ENCODE measurements around the gene LRRTM4. TPM values are rescaled to one million over a fixed set of nuclear protein-coding genes. Genes with fewer than 3 reads are reported as not detected.

LRRTM4 gene
- total and polyA plus RNA-seq, 2 experiments from 2014 or later = not detected

- Histone ChIP-seq H3K4me2 (ENCODE audit: unreplicated experiment) (no peak overlapping the region), H3K27me3 (replicated peaks; ENCODE audit: insufficient read depth) (no peaks in the 10 kb centered on the region), H3K9me3 (ENCODE audit: low read depth) (no peaks in the 10 kb centered on the region), H3K79me2 (ENCODE audit: insufficient read depth) (no peaks in the 10 kb centered on the region), H3K9me2 (ENCODE audit: insufficient read depth) (no peaks in the 10 kb centered on the region), H3K36me3 (ENCODE audit: low read depth) (no peaks in the 10 kb centered on the region), H3K4me3 (no peak overlapping the region), H3K4me1 (ENCODE audit: insufficient read depth) (no peaks in the 10 kb centered on the region), H3F3A (ENCODE audit: insufficient read depth) (no peaks in the 10 kb centered on the region), H4K20me1 (ENCODE audit: insufficient read depth) (no peaks in the 10 kb centered on the region), H3K27ac (no peak overlapping the region), H2AFZ (no peak overlapping the region), H3K9ac (no peak overlapping the region)
- DNase-seq = no peak
- 2 to 3% methylated on average over 2 of the region's 2 CpGs for WGBS, 2 experiments (ENCODE audit: low coverage in 1 of 2, low lambda C conversion rate in 2 of 2, missing lambda C conversion rate in 2 of 2)
- in situ Hi-C loops (cut with MboI) = no loop called here
- TF ChIP-seq EZH2phosphoT487 (IDR thresholded peaks at IDR 0.05; ENCODE audit: insufficient read depth, low read depth) (no peak), EZH2 (IDR thresholded peaks at IDR 0.05; ENCODE audit: insufficient read depth, poor library complexity, severe bottlenecking) (no peak)
These were observed 556.4 kb downstream of the LRRTM4 start for GRCh38 chr2:76965772-76966171.

- peak; percentile 4 for DNase-seq
- H3K79me2 ChIP-seq (ENCODE audit: insufficient read depth) = no peaks in the 10 kb centered on the region
- H3K4me2 ChIP-seq (ENCODE audit: unreplicated experiment) = no peak overlapping the region
- no peaks in the 10 kb centered on the region for H3F3A ChIP-seq (ENCODE audit: insufficient read depth)
- no peaks in the 10 kb centered on the region for H3K9me3 ChIP-seq (ENCODE audit: low read depth)
- in situ Hi-C loops (cut with MboI) = no loop called here
- no peaks in the 10 kb centered on the region for H3K4me1 ChIP-seq (ENCODE audit: insufficient read depth)
- no peak overlapping the region for H3K4me3 ChIP-seq
- 12 to 23% methylated on average over 3 of the region's 3 CpGs for WGBS, 2 experiments (ENCODE audit: low coverage in 1 of 2, low lambda C conversion rate in 2 of 2, missing lambda C conversion rate in 2 of 2)
- no peaks in the 10 kb centered on the region for H3K27me3 ChIP-seq (replicated peaks; ENCODE audit: insufficient read depth)
- H3K9ac ChIP-seq = no peak overlapping the region
- H4K20me1 ChIP-seq (ENCODE audit: insufficient read depth) = no peaks in the 10 kb centered on the region
- no peak overlapping the region for H3K27ac ChIP-seq
- no peak for TF ChIP-seq EZH2phosphoT487 (IDR thresholded peaks at IDR 0.05; ENCODE audit: insufficient read depth, low read depth)
- TF ChIP-seq EZH2 (IDR thresholded peaks at IDR 0.05; ENCODE audit: insufficient read depth, poor library complexity, severe bottlenecking) = no peak
- H3K9me2 ChIP-seq (ENCODE audit: insufficient read depth) = no peaks in the 10 kb centered on the region
- H3K36me3 ChIP-seq (ENCODE audit: low read depth) = no peaks in the 10 kb centered on the region
- no peak overlapping the region for H2AFZ ChIP-seq
These were observed 563.4 kb downstream of the LRRTM4 start for GRCh38 chr2:76958749-76959148.

- no peaks in the 10 kb centered on the region for H4K20me1 ChIP-seq (ENCODE audit: insufficient read depth)
- H3K27ac ChIP-seq = no peak overlapping the region
- no peak overlapping the region for H3K4me3 ChIP-seq
- no peak overlapping the region for H3K9ac ChIP-seq
- H3K9me3 ChIP-seq (ENCODE audit: low read depth) = no peaks in the 10 kb centered on the region
- H3K9me2 ChIP-seq (ENCODE audit: insufficient read depth) = no peaks in the 10 kb centered on the region
- H3K27me3 ChIP-seq (replicated peaks; ENCODE audit: insufficient read depth) = no peaks in the 10 kb centered on the region
- no peak for TF ChIP-seq EZH2phosphoT487 (IDR thresholded peaks at IDR 0.05; ENCODE audit: insufficient read depth, low read depth)
- TF ChIP-seq EZH2 (IDR thresholded peaks at IDR 0.05; ENCODE audit: insufficient read depth, poor library complexity, severe bottlenecking) = no peak
- H3K4me1 ChIP-seq (ENCODE audit: insufficient read depth) = no peaks in the 10 kb centered on the region
- no peaks in the 10 kb centered on the region for H3K79me2 ChIP-seq (ENCODE audit: insufficient read depth)
- WGBS, 2 experiments (ENCODE audit: low coverage in 1 of 2, low lambda C conversion rate in 2 of 2, missing lambda C conversion rate in 2 of 2) = 19 to 21% methylated on average over 3 of the region's 3 CpGs
- H3K4me2 ChIP-seq (ENCODE audit: unreplicated experiment) = no peak overlapping the region
- H3K36me3 ChIP-seq (ENCODE audit: low read depth) = no peaks in the 10 kb centered on the region
- H2AFZ ChIP-seq = no peak overlapping the region
- no peaks in the 10 kb centered on the region for H3F3A ChIP-seq (ENCODE audit: insufficient read depth)
- in situ Hi-C loops (cut with MboI) = no loop called here
- DNase-seq = peak; percentile 41
These were observed 568.3 kb downstream of the LRRTM4 start for GRCh38 chr2:76953733-76954347.

DNA sequence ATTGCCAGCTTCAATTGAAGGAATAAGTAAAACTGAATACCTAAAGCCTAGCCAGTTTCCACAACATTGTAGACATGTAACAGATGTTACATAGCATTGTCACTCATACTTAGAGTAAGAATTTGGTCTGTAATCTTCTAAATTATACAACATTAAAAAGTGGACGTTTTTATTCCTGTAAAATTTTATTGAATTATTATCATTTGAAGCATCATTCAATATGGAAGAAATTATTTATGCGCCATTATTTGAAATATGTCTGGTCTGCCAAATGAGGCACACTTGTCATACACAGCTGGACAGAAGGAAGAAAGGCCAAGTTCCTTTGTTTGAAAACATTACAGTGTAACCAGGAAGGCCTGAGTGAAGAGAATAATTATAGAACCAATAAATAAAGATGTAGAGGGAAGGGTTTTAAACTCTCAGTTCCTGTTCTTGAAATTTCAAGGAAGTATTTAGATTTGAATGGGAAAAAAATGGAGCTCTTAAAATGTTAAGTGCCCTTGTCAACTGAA, 575.5 kb downstream of the LRRTM4 start:
- Histone ChIP-seq H3F3A (ENCODE audit: insufficient read depth) (no peaks in the 10 kb centered on the region), H3K9ac (no peak overlapping the region), H3K36me3 (ENCODE audit: low read depth) (no peaks in the 10 kb centered on the region), H3K27ac (no peak overlapping the region), H3K4me1 (ENCODE audit: insufficient read depth) (no peaks in the 10 kb centered on the region), H3K4me2 (ENCODE audit: unreplicated experiment) (no peak overlapping the region), H3K9me2 (ENCODE audit: insufficient read depth) (no peaks in the 10 kb centered on the region), H3K9me3 (ENCODE audit: low read depth) (no peaks in the 10 kb centered on the region), H3K27me3 (replicated peaks; ENCODE audit: insufficient read depth) (no peaks in the 10 kb centered on the region), H2AFZ (no peak overlapping the region), H4K20me1 (ENCODE audit: insufficient read depth) (no peaks in the 10 kb centered on the region), H3K79me2 (ENCODE audit: insufficient read depth) (no peaks in the 10 kb centered on the region), H3K4me3 (no peak overlapping the region)
- DNase-seq = no peak
- in situ Hi-C loops (cut with MboI) = no loop called here
- TF ChIP-seq EZH2phosphoT487 (IDR thresholded peaks at IDR 0.05; ENCODE audit: insufficient read depth, low read depth) = no peak
- TF ChIP-seq EZH2 (IDR thresholded peaks at IDR 0.05; ENCODE audit: insufficient read depth, poor library complexity, severe bottlenecking) = no peak
- WGBS, 2 experiments (ENCODE audit: low coverage in 1 of 2, low lambda C conversion rate in 2 of 2, missing lambda C conversion rate in 2 of 2) = 15 to 18% methylated on average over 2 of the region's 2 CpGs

All from GM23248 (cell line).